GM12891 (cell line): ENCODE results near the gene DYTN.

Experiments
- PAX5 ChIP-seq: IDR thresholded peaks from 2 replicates; pipeline ENCODE4 v1.6.1; 2011; ENCODE audit warnings: low read length, moderate library complexity, mild to moderate bottlenecking; ENCODE audit not compliant: insufficient read depth, severe bottlenecking
- POLR2A ChIP-seq: IDR thresholded peaks from 2 replicates; pipeline ENCODE4 v1.6.1; 2011; ENCODE audit warnings: low read depth, low read length, control low read depth
- POLR2AphosphoS5 ChIP-seq: IDR thresholded peaks from 2 replicates; pipeline ENCODE4 v1.6.1; 2011; ENCODE audit warnings: low read depth, low read length, control low read depth
- SPI1 ChIP-seq: IDR thresholded peaks from 2 replicates; pipeline ENCODE4 v1.6.1; 2011; ENCODE audit warnings: low read depth, low read length, control low read depth
- TAF1 ChIP-seq: IDR thresholded peaks from 2 replicates; pipeline ENCODE4 v1.6.1; 2011; ENCODE audit warnings: low read depth, low read length, control low read depth

- TF ChIP-seq TAF1 (no peak), POLR2A (no peak), POLR2AphosphoS5 (no peak), SPI1 (no peak), PAX5 (no peak)
Observed at GRCh38 chr2:206716623-206717022, 1.6 kb downstream of the DYTN start.
